ENCODE results near the gene CGRRF1.
A peak's percentile ranks its signal among the peaks of the same experiment; 100 is the strongest.

Gene CGRRF1

GRCh38 chr14:54478636-54479215, 31.0 kb upstream of the CGRRF1 start:
- Histone ChIP-seq H3K4me1 (ENCODE audit: control insufficient read depth, insufficient read depth, low read length, unreplicated experiment) (peaks cover 19% of the 10 kb centered on the region), H3K79me2 (ENCODE audit: control insufficient read depth, insufficient read depth, low read length, unreplicated experiment) (peaks cover 24% of the 10 kb centered on the region), H3K27me3 (ENCODE audit: insufficient read depth, low read length) (no peaks in the 10 kb centered on the region), H3K4me3 (ENCODE audit: low read depth, low read length) (no peak overlapping the region), H2AFZ (ENCODE audit: low read length, unreplicated experiment) (no peak overlapping the region), H3K36me3 (ENCODE audit: insufficient read depth, low read length) (peaks cover 47% of the 10 kb centered on the region), H3K27ac (ENCODE audit: low read depth, low read length) (0 out of 2 replicates have a peak overlapping the region, but pooled peaks have one; percentile 31)

- Histone ChIP-seq H3K27me3 (ENCODE audit: insufficient read depth, low read length) (no peaks in the 10 kb centered on the region), H3K79me2 (ENCODE audit: control insufficient read depth, insufficient read depth, low read length, unreplicated experiment) (peaks cover 40% of the 10 kb centered on the region), H3K27ac (ENCODE audit: low read depth, low read length) (no peak overlapping the region), H3K36me3 (ENCODE audit: insufficient read depth, low read length) (peaks cover 43% of the 10 kb centered on the region), H3K4me1 (ENCODE audit: control insufficient read depth, insufficient read depth, low read length, unreplicated experiment) (peaks cover 31% of the 10 kb centered on the region), H2AFZ (ENCODE audit: low read length, unreplicated experiment) (no peak overlapping the region), H3K4me3 (ENCODE audit: low read depth, low read length) (no peak overlapping the region)
Observed at GRCh38 chr14:54480830-54481562, 28.7 kb upstream of the CGRRF1 start.

- Histone ChIP-seq H3K79me2 (ENCODE audit: control insufficient read depth, insufficient read depth, low read length, unreplicated experiment) (peaks cover 46% of the 10 kb centered on the region), H3K36me3 (ENCODE audit: insufficient read depth, low read length) (peaks cover 36% of the 10 kb centered on the region), H3K4me1 (ENCODE audit: control insufficient read depth, insufficient read depth, low read length, unreplicated experiment) (peaks cover 34% of the 10 kb centered on the region), H2AFZ (ENCODE audit: low read length, unreplicated experiment) (no peak overlapping the region), H3K27me3 (ENCODE audit: insufficient read depth, low read length) (no peaks in the 10 kb centered on the region), H3K4me3 (ENCODE audit: low read depth, low read length) (no peak overlapping the region), H3K27ac (ENCODE audit: low read depth, low read length) (no peak overlapping the region)
Observed at GRCh38 chr14:54481695-54482094, 28.0 kb upstream of the CGRRF1 start.

- peaks cover 60% of the 10 kb centered on the region for H3K79me2 ChIP-seq (ENCODE audit: control insufficient read depth, insufficient read depth, low read length, unreplicated experiment)
- H2AFZ ChIP-seq (ENCODE audit: low read length, unreplicated experiment): no peak overlapping the region
- H3K4me1 ChIP-seq (ENCODE audit: control insufficient read depth, insufficient read depth, low read length, unreplicated experiment): peaks cover 40% of the 10 kb centered on the region
- H3K4me3 ChIP-seq (ENCODE audit: low read depth, low read length): no peak overlapping the region
- no peak overlapping the region for H3K27ac ChIP-seq (ENCODE audit: low read depth, low read length)
- no peaks in the 10 kb centered on the region for H3K27me3 ChIP-seq (ENCODE audit: insufficient read depth, low read length)
- peaks cover 28% of the 10 kb centered on the region for H3K36me3 ChIP-seq (ENCODE audit: insufficient read depth, low read length)
Observed at GRCh38 chr14:54483073-54483745, 26.5 kb upstream of the CGRRF1 start.

GRCh38 chr14:54483846-54484245, 25.9 kb upstream of the CGRRF1 start:
- Histone ChIP-seq H3K4me3 (ENCODE audit: low read depth, low read length) (no peak overlapping the region), H2AFZ (ENCODE audit: low read length, unreplicated experiment) (no peak overlapping the region), H3K4me1 (ENCODE audit: control insufficient read depth, insufficient read depth, low read length, unreplicated experiment) (peaks cover 40% of the 10 kb centered on the region), H3K36me3 (ENCODE audit: insufficient read depth, low read length) (peaks cover 23% of the 10 kb centered on the region), H3K27ac (ENCODE audit: low read depth, low read length) (no peak overlapping the region), H3K27me3 (ENCODE audit: insufficient read depth, low read length) (no peaks in the 10 kb centered on the region), H3K79me2 (ENCODE audit: control insufficient read depth, insufficient read depth, low read length, unreplicated experiment) (peaks cover 64% of the 10 kb centered on the region)

- peaks cover 42% of the 10 kb centered on the region for H3K4me1 ChIP-seq (ENCODE audit: control insufficient read depth, insufficient read depth, low read length, unreplicated experiment)
- peaks cover 18% of the 10 kb centered on the region; the same call in 1 of the 2 replicates for H3K36me3 ChIP-seq (ENCODE audit: insufficient read depth, low read length)
- no peak overlapping the region for H2AFZ ChIP-seq (ENCODE audit: low read length, unreplicated experiment)
- peaks cover 67% of the 10 kb centered on the region for H3K79me2 ChIP-seq (ENCODE audit: control insufficient read depth, insufficient read depth, low read length, unreplicated experiment)
- peak overlapping the region; percentile 26 for H3K4me3 ChIP-seq (ENCODE audit: low read depth, low read length)
- no peaks in the 10 kb centered on the region for H3K27me3 ChIP-seq (ENCODE audit: insufficient read depth, low read length)
- no peak overlapping the region for H3K27ac ChIP-seq (ENCODE audit: low read depth, low read length)
Observed at GRCh38 chr14:54486685-54487084, 23.0 kb upstream of the CGRRF1 start.

GRCh38 chr14:54487771-54488170, 21.9 kb upstream of the CGRRF1 start:
- Histone ChIP-seq H3K36me3 (ENCODE audit: insufficient read depth, low read length) (peaks cover 10% of the 10 kb centered on the region; the same call in 1 of the 2 replicates), H2AFZ (ENCODE audit: low read length, unreplicated experiment) (peak overlapping the region; percentile 34), H3K4me1 (ENCODE audit: control insufficient read depth, insufficient read depth, low read length, unreplicated experiment) (peaks cover 34% of the 10 kb centered on the region), H3K4me3 (ENCODE audit: low read depth, low read length) (peak overlapping the region; percentile 93), H3K27ac (ENCODE audit: low read depth, low read length) (peak overlapping the region; percentile 91), H3K79me2 (ENCODE audit: control insufficient read depth, insufficient read depth, low read length, unreplicated experiment) (peaks cover 59% of the 10 kb centered on the region), H3K27me3 (ENCODE audit: insufficient read depth, low read length) (no peaks in the 10 kb centered on the region)

GRCh38 chr14:54488318-54488645, 21.4 kb upstream of the CGRRF1 start:
- Histone ChIP-seq H3K27me3 (ENCODE audit: insufficient read depth, low read length) (no peaks in the 10 kb centered on the region), H3K4me3 (ENCODE audit: low read depth, low read length) (peak overlapping the region; percentile 93), H3K36me3 (ENCODE audit: insufficient read depth, low read length) (peaks cover 5% of the 10 kb centered on the region; the same call in 1 of the 2 replicates), H3K27ac (ENCODE audit: low read depth, low read length) (peak overlapping the region; percentile 91), H3K4me1 (ENCODE audit: control insufficient read depth, insufficient read depth, low read length, unreplicated experiment) (peaks cover 34% of the 10 kb centered on the region), H3K79me2 (ENCODE audit: control insufficient read depth, insufficient read depth, low read length, unreplicated experiment) (peaks cover 54% of the 10 kb centered on the region), H2AFZ (ENCODE audit: low read length, unreplicated experiment) (peak overlapping the region; percentile 34)

- H3K36me3 ChIP-seq (ENCODE audit: insufficient read depth, low read length): peaks cover under 1% of the 10 kb centered on the region; the same call in 1 of the 2 replicates
- H3K27me3 ChIP-seq (ENCODE audit: insufficient read depth, low read length): no peaks in the 10 kb centered on the region
- peaks cover 49% of the 10 kb centered on the region for H3K79me2 ChIP-seq (ENCODE audit: control insufficient read depth, insufficient read depth, low read length, unreplicated experiment)
- peaks cover 31% of the 10 kb centered on the region for H3K4me1 ChIP-seq (ENCODE audit: control insufficient read depth, insufficient read depth, low read length, unreplicated experiment)
- peak within 1 kb of the TSS; percentile 89 for H2AFZ ChIP-seq (ENCODE audit: low read length, unreplicated experiment)
- H3K4me3 ChIP-seq (ENCODE audit: low read depth, low read length): peak within 1 kb of the TSS; percentile 93
- peak within 1 kb of the TSS; percentile 91 for H3K27ac ChIP-seq (ENCODE audit: low read depth, low read length)
Observed at GRCh38 chr14:54488646-54489317, 20.9 kb upstream of the CGRRF1 start, which contains the start of gene GMFB. Gene GMFB (minus strand): TSS chr14:54488980. CDS start chr14:54488927, 53 bp downstream.

GRCh38 chr14:54489318-54489683, 20.4 kb upstream of the CGRRF1 start:
- Histone ChIP-seq H3K36me3 (ENCODE audit: insufficient read depth, low read length) (no peaks in the 10 kb centered on the region), H3K4me1 (ENCODE audit: control insufficient read depth, insufficient read depth, low read length, unreplicated experiment) (peaks cover 28% of the 10 kb centered on the region), H3K4me3 (ENCODE audit: low read depth, low read length) (peak overlapping the region; percentile 93), H3K27ac (ENCODE audit: low read depth, low read length) (peak overlapping the region; percentile 91), H3K79me2 (ENCODE audit: control insufficient read depth, insufficient read depth, low read length, unreplicated experiment) (peaks cover 45% of the 10 kb centered on the region), H3K27me3 (ENCODE audit: insufficient read depth, low read length) (no peaks in the 10 kb centered on the region), H2AFZ (ENCODE audit: low read length, unreplicated experiment) (peak overlapping the region; percentile 89)
